GM19467 (cell line): ENCODE measurements around the gene SRSF3.
"Not testable (repeated sequence)": the region's sequence is repeated elsewhere in the genome, so short reads cannot be mapped to it uniquely, and the experiment has no call there.

Experiments
- ATAC-seq: cut with Tn5 transposase; IDR thresholded peaks from one replicate; pipeline ENCODE4 v1.9.1; 2021; ENCODE audit warnings: mild to moderate bottlenecking, moderate library complexity; ENCODE audit not compliant: unreplicated experiment

SRSF3 gene

GRCh38 chr6:36604090-36605060 is 10.2 kb downstream of the SRSF3 start:
- ATAC-seq = no peak

- no peak for ATAC-seq
Measured at GRCh38 chr6:36605143-36605542, 11.0 kb downstream of the SRSF3 start.

GRCh38 chr6:36605560-36606391 is 11.6 kb downstream of the SRSF3 start:
- ATAC-seq = no peak

- ATAC-seq = not testable (repeated sequence)
Measured at GRCh38 chr6:36607305-36607682, 13.1 kb downstream of the SRSF3 start.

- ATAC-seq = no peak
Measured at GRCh38 chr6:36607683-36608386, 13.7 kb downstream of the SRSF3 start.

GRCh38 chr6:36608788-36609563 is 14.8 kb downstream of the SRSF3 start:
- no peak for ATAC-seq

- no peak for ATAC-seq
Measured at GRCh38 chr6:36609582-36609981, 15.4 kb downstream of the SRSF3 start.

- no peak for ATAC-seq
Measured at GRCh38 chr6:36610041-36610955, 16.1 kb downstream of the SRSF3 start.

- no peak for ATAC-seq
Measured at GRCh38 chr6:36610956-36611336, 16.8 kb downstream of the SRSF3 start.

GRCh38 chr6:36611679-36612078 is 17.5 kb downstream of the SRSF3 start:
- ATAC-seq = not testable (repeated sequence)

GRCh38 chr6:36612101-36612625 is 18.0 kb downstream of the SRSF3 start:
- ATAC-seq = no peak

- ATAC-seq = no peak
Measured at GRCh38 chr6:36613200-36613995, 19.2 kb downstream of the SRSF3 start.

GRCh38 chr6:36615018-36615761 is 21.0 kb downstream of the SRSF3 start:
- ATAC-seq = no peak

GRCh38 chr6:36616893-36617521 is 22.8 kb downstream of the SRSF3 start:
- ATAC-seq = no peak

GRCh38 chr6:36618366-36619355 is 24.5 kb downstream of the SRSF3 start:
- no peak for ATAC-seq

GRCh38 chr6:36621371-36621855 is 27.3 kb downstream of the SRSF3 start:
- no peak for ATAC-seq
